GM23338 (cell line): ENCODE measurements around the gene GDPD5. TPM values are rescaled to one million over a fixed set of nuclear protein-coding genes. Genes with fewer than 3 reads are reported as not detected.

ENCODE experiments used
- ATAC-seq: fragments of 200-7000 bp; cut with Tn5 transposase; 3 replicates; pipeline ENCODE4 v1.9.1; 2020
- DNase-seq: peaks from one replicate; pipeline ENCODE4 v3.0.0-alpha.2; 2015; ENCODE audit warnings: low spot score
- H2AFZ ChIP-seq: fragments of 200-600 bp; sonication (generic); 2 replicates; pipeline ENCODE4 v1.8.0; 2016; ENCODE audit warnings: antibody characterized with exemption, mild to moderate bottlenecking, moderate library complexity
- H3F3A ChIP-seq: fragments of 200-600 bp; sonication (generic); replicated peaks from 2 replicates; pipeline ENCODE4 v1.8.0; 2017; ENCODE audit warnings: antibody characterized with exemption, mixed run types, low read depth
- H3K27ac ChIP-seq: fragments of 200-600 bp; sonication (generic); 2 replicates; pipeline ENCODE4 v1.6.1; 2016; ENCODE audit warnings: low read depth
- H3K27me3 ChIP-seq: fragments of 200-600 bp; sonication (generic); 2 replicates; pipeline ENCODE4 v1.8.0; 2016; ENCODE audit warnings: mild to moderate bottlenecking, mixed run types, moderate library complexity; ENCODE audit not compliant: insufficient read depth
- H3K36me3 ChIP-seq: fragments of 200-600 bp; sonication (generic); 2 replicates; pipeline ENCODE4 v1.8.0; 2016; ENCODE audit warnings: mild to moderate bottlenecking; ENCODE audit not compliant: insufficient read depth
- H3K4me1 ChIP-seq: fragments of 200-600 bp; sonication (generic); 2 replicates; pipeline ENCODE4 v1.8.0; 2016; ENCODE audit warnings: mild to moderate bottlenecking, moderate library complexity; ENCODE audit not compliant: insufficient read depth
- H3K4me2 ChIP-seq: fragments of 200-600 bp; sonication (generic); 2 replicates; pipeline ENCODE4 v1.7.1; 2017; ENCODE audit warnings: mixed run types
- H3K4me3 ChIP-seq: fragments of 200-600 bp; sonication (generic); 2 replicates; pipeline ENCODE4 v1.6.1; 2016; ENCODE audit warnings: mixed run types
- H3K79me2 ChIP-seq: fragments of 200-600 bp; sonication (generic); replicated peaks from 2 replicates; pipeline ENCODE4 v1.8.0; 2017; ENCODE audit warnings: mild to moderate bottlenecking; ENCODE audit not compliant: insufficient read depth
- H3K9me2 ChIP-seq: fragments of 200-600 bp; sonication (generic); 2 replicates; pipeline ENCODE4 v1.8.0; 2017; ENCODE audit not compliant: insufficient read depth
- H4K20me1 ChIP-seq: fragments of 200-600 bp; sonication (generic); replicated peaks from 2 replicates; pipeline ENCODE4 v1.8.0; 2017; ENCODE audit warnings: mild to moderate bottlenecking; ENCODE audit not compliant: insufficient read depth
- H3K27ac Mint-ChIP-seq: 2 replicates; pipeline ENCODE4 v1.8.0; 2020; ENCODE audit warnings: inconsistent platforms, mild to moderate bottlenecking, moderate library complexity, mixed read lengths
- H3K27me3 Mint-ChIP-seq: 3 replicates; pipeline ENCODE4 v1.8.0; 2022; ENCODE audit warnings: low read depth, mild to moderate bottlenecking, moderate library complexity, mixed read lengths, inconsistent platforms; ENCODE audit not compliant: insufficient read depth, poor library complexity
- H3K36me3 Mint-ChIP-seq: 3 replicates; pipeline ENCODE4 v1.8.0; 2021; ENCODE audit warnings: low read depth, mild to moderate bottlenecking, inconsistent platforms, moderate library complexity, mixed read lengths
- H3K4me1 Mint-ChIP-seq: 3 replicates; pipeline ENCODE4 v1.8.0; 2020; ENCODE audit warnings: mild to moderate bottlenecking, inconsistent platforms, mixed read lengths
- H3K4me3 Mint-ChIP-seq: 3 replicates; pipeline ENCODE4 v1.8.0; 2021; ENCODE audit warnings: moderate library complexity, mild to moderate bottlenecking, inconsistent platforms, mixed read lengths
- H3K9me3 Mint-ChIP-seq: 3 replicates; pipeline ENCODE4 v1.8.0; 2020; ENCODE audit warnings: moderate library complexity, mild to moderate bottlenecking, inconsistent platforms, mixed read lengths
- CREB1 ChIP-seq: fragments of 250-450 bp; sonication (Bioruptor Pico); IDR thresholded peaks from 2 replicates; pipeline ENCODE4 v1.5.0; 2020; ENCODE audit warnings: low read depth, mild to moderate bottlenecking, moderate library complexity
- CTCF ChIP-seq, 2 experiments: fragments of 200-600 bp in 1 of 2; sonication (generic) in 1 of 2; conservative IDR thresholded peaks; 2 replicates each; pipeline versions ENCODE4 v1.5.1 to v1.6.1; 2016 to 2017; ENCODE audit warnings: antibody characterized with exemption in 2 of 2, low read depth in 2 of 2, mild to moderate bottlenecking in 2 of 2, moderate library complexity in 1 of 2
- ETS1 ChIP-seq: IDR thresholded peaks from 2 replicates; pipeline ENCODE4 v1.6.1; 2016; ENCODE audit warnings: antibody characterized with exemption
- EZH2 ChIP-seq: fragments of 200-600 bp; sonication (generic); IDR thresholded peaks from one replicate; pipeline ENCODE4 v1.8.0; 2017; ENCODE audit warnings: antibody characterized with exemption, mild to moderate bottlenecking, low read depth; ENCODE audit not compliant: unreplicated experiment
- JUNB ChIP-seq: IDR thresholded peaks from one replicate; pipeline ENCODE4 v1.6.1; 2016; ENCODE audit warnings: antibody characterized with exemption; ENCODE audit not compliant: unreplicated experiment
- NANOG ChIP-seq: IDR thresholded peaks from 2 replicates; pipeline ENCODE4 v1.6.1; 2016; ENCODE audit warnings: antibody characterized with exemption, borderline replicate concordance
- POLR2AphosphoS5 ChIP-seq: IDR thresholded peaks from 2 replicates; pipeline ENCODE4 v1.6.1; 2016; ENCODE audit warnings: antibody characterized with exemption, low read depth
- REST ChIP-seq: IDR thresholded peaks from one replicate; pipeline ENCODE4 v1.6.1; 2018; ENCODE audit warnings: antibody characterized with exemption; ENCODE audit not compliant: unreplicated experiment
- STAT1 ChIP-seq: IDR thresholded peaks from one replicate; pipeline ENCODE4 v1.6.1; 2016; ENCODE audit warnings: antibody characterized with exemption; ENCODE audit not compliant: unreplicated experiment
- ZNF114 ChIP-seq: fragments of 250-450 bp; sonication (Bioruptor Pico); IDR thresholded peaks from 2 replicates; pipeline ENCODE4 v1.5.0; 2020; ENCODE audit warnings: mild to moderate bottlenecking, moderate library complexity
- ZNF331 ChIP-seq: fragments of 250-450 bp; sonication (Bioruptor Pico); IDR thresholded peaks from 2 replicates; pipeline ENCODE4 v1.5.0; 2020; ENCODE audit warnings: low read depth, mild to moderate bottlenecking, moderate library complexity
- polyA plus RNA-seq: library from polyadenylated mRNA; unstranded; fragments of >200 nt; fragmentation: Nextera tagmentation; extraction: Ambion mirVana; gene quantifications from 2 replicates; pipeline ENCODE4 v1.2.1, GENCODE V29; 2016
- total RNA-seq: library from RNA; depleted of rRNA; stranded (reverse); fragments of >200 nt; shearing (Covaris generic); gene quantifications from 2 replicates; pipeline ENCODE4 v1.2.3, GENCODE V29; 2014

The GDPD5 gene
- total and polyA plus RNA-seq, 2 experiments from 2014 or later, result 1.6 to 4.9 TPM

- TF ChIP-seq REST (no peak), POLR2AphosphoS5 (no peak), CREB1 (CRISPR knock-in tag) (no peak), JUNB (no peak), ZNF114 (CRISPR knock-in tag) (no peak)
Observed at GRCh38 chr11:75516886-75517285, 8.9 kb downstream of the GDPD5 start (continued).

GRCh38 chr11:75516140-75516539 is 9.6 kb downstream of the GDPD5 start:
- no peaks in the 10 kb centered on the region for H3K9me3 Mint-ChIP-seq
- DNase-seq, result no peak
- H3K27ac Mint-ChIP-seq, result no peak overlapping the region
- no peak for TF ChIP-seq JUNB
- no peak for TF ChIP-seq NANOG
- no peak for TF ChIP-seq STAT1
- no peak for TF ChIP-seq CREB1 (CRISPR knock-in tag)
- TF ChIP-seq POLR2AphosphoS5, result no peak
- TF ChIP-seq CTCF (conservative IDR thresholded peaks at IDR 0.05; ENCODE audit: low read depth in 2 of 2), result no peak
- TF ChIP-seq EZH2, result no peak
- TF ChIP-seq ETS1, result no peak
- no peak for TF ChIP-seq REST
- no peak for TF ChIP-seq ZNF114 (CRISPR knock-in tag)
- TF ChIP-seq ZNF331 (CRISPR knock-in tag), result no peak

More at GRCh38 chr11:75516140-75516539, 9.6 kb downstream of the GDPD5 start:
- Mint-ChIP-seq H3K27me3 (peaks cover 12% of the 10 kb centered on the region), H3K36me3 (no peaks in the 10 kb centered on the region), H3K4me3 (no peak overlapping the region; the same call in 2 of the 3 replicates), H3K4me1 (peaks cover 16% of the 10 kb centered on the region; the same call in 2 of the 3 replicates)
- H3K9me2 ChIP-seq, result no peaks in the 10 kb centered on the region
- H2AFZ ChIP-seq, result no peak overlapping the region
- no peaks in the 10 kb centered on the region for H3F3A ChIP-seq
- no peaks in the 10 kb centered on the region for H3K4me1 ChIP-seq
- no peaks in the 10 kb centered on the region for H3K36me3 ChIP-seq
- H3K4me3 ChIP-seq, result no peak overlapping the region
- H3K27ac ChIP-seq, result no peak overlapping the region
- no peaks in the 10 kb centered on the region for H4K20me1 ChIP-seq
- no peaks in the 10 kb centered on the region for H3K27me3 ChIP-seq
- H3K4me2 ChIP-seq, result no peak overlapping the region
- no peaks in the 10 kb centered on the region for H3K79me2 ChIP-seq
- ATAC-seq, result no peak
